ENCODE results near the gene GSK3B. TPM values are rescaled to one million over a fixed set of nuclear protein-coding genes. Genes with fewer than 3 reads are reported as not detected.

The GSK3B gene
- polyA plus RNA-seq, 1 donor (not counting 4 experiments of a cell fraction or from before 2014, with no cell fraction given), result 73.3 TPM

GRCh38 chr3:119899192-119899511 is 195.1 kb downstream of the GSK3B start:
- Histone ChIP-seq H3K9ac (ENCODE audit: control insufficient read depth, extremely low read depth, insufficient read depth, low read length) (no peak overlapping the region), H2AFZ (ENCODE audit: control insufficient read depth, low read length) (no peak overlapping the region), H3K4me2 (ENCODE audit: control insufficient read depth, extremely low read depth, insufficient read depth, low read depth, low read length) (no peak overlapping the region), H3K27me3 (ENCODE audit: control insufficient read depth, extremely low read depth, insufficient read depth, low read length) (no peaks in the 10 kb centered on the region), H4K20me1 (ENCODE audit: control insufficient read depth, extremely low read depth, insufficient read depth, low read length) (no peaks in the 10 kb centered on the region), H3K9me3 (ENCODE audit: control insufficient read depth, low read depth, low read length) (no peaks in the 10 kb centered on the region), H3K79me2 (ENCODE audit: control insufficient read depth, insufficient read depth, low read length) (peaks cover 4% of the 10 kb centered on the region), H3K36me3 (ENCODE audit: control insufficient read depth in 2 of 2, extremely low read depth in 1 of 2, insufficient read depth in 2 of 2, low read length in 2 of 2) (peaks cover 8 to 10% of the 10 kb centered on the region in 2 experiments), H3K9me1 (ENCODE audit: control insufficient read depth, extremely low read depth, insufficient read depth, low read length) (no peaks in the 10 kb centered on the region), H3K27ac (ENCODE audit: control insufficient read depth, insufficient read depth, low read length) (no peak overlapping the region), H3K4me3 (ENCODE audit: control insufficient read depth in 2 of 3, extremely low read depth in 1 of 3, insufficient read depth in 2 of 3, low read depth in 1 of 3, low read length in 3 of 3) (no peak overlapping the region), H3K4me1 (ENCODE audit: control insufficient read depth, extremely low read depth, insufficient read depth, low read length) (no peaks in the 10 kb centered on the region)
- FAIRE-seq, result no peak
- TF ChIP-seq EZH2 (IDR thresholded peaks at IDR 0.05; ENCODE audit: low read length), result no peak
- TF ChIP-seq CTCF (optimal IDR thresholded peaks at IDR 0.05 in 1 of 3, IDR thresholded peaks at IDR 0.05 in 1 of 3, conservative IDR thresholded peaks at IDR 0.05 in 1 of 3; ENCODE audit: extremely low read depth in 1 of 3, insufficient read depth in 2 of 3, low read length in 3 of 3), result no peak
- dilution Hi-C loops (cut with MboI; ENCODE audit: extremely low pct_ligation_motif_present, low sequenced_read_pairs), result no loop called here
- DNase-seq (ENCODE audit: low read depth, low spot score), result no peak

- H4K20me1 ChIP-seq (ENCODE audit: control insufficient read depth, extremely low read depth, insufficient read depth, low read length), result no peaks in the 10 kb centered on the region
- H3K79me2 ChIP-seq (ENCODE audit: control insufficient read depth, insufficient read depth, low read length), result peaks cover 4% of the 10 kb centered on the region
- H3K36me3 ChIP-seq (ENCODE audit: control insufficient read depth in 2 of 2, extremely low read depth in 1 of 2, insufficient read depth in 2 of 2, low read length in 2 of 2), result peaks cover 8 to 11% of the 10 kb centered on the region in 2 experiments
- H3K4me1 ChIP-seq (ENCODE audit: control insufficient read depth, extremely low read depth, insufficient read depth, low read length), result no peaks in the 10 kb centered on the region
- H3K9me1 ChIP-seq (ENCODE audit: control insufficient read depth, extremely low read depth, insufficient read depth, low read length), result no peaks in the 10 kb centered on the region
- H2AFZ ChIP-seq (ENCODE audit: control insufficient read depth, low read length), result no peak overlapping the region
- dilution Hi-C loops (cut with MboI; ENCODE audit: extremely low pct_ligation_motif_present, low sequenced_read_pairs), result no loop called here
- H3K27me3 ChIP-seq (ENCODE audit: control insufficient read depth, extremely low read depth, insufficient read depth, low read length), result no peaks in the 10 kb centered on the region
- no peak overlapping the region for H3K9ac ChIP-seq (ENCODE audit: control insufficient read depth, extremely low read depth, insufficient read depth, low read length)
- H3K9me3 ChIP-seq (ENCODE audit: control insufficient read depth, low read depth, low read length), result no peaks in the 10 kb centered on the region
- TF ChIP-seq EZH2 (IDR thresholded peaks at IDR 0.05; ENCODE audit: low read length), result no peak
- no peak for TF ChIP-seq CTCF (optimal IDR thresholded peaks at IDR 0.05 in 1 of 3, IDR thresholded peaks at IDR 0.05 in 1 of 3, conservative IDR thresholded peaks at IDR 0.05 in 1 of 3; ENCODE audit: extremely low read depth in 1 of 3, insufficient read depth in 2 of 3, low read length in 3 of 3)
- no peak overlapping the region for H3K4me3 ChIP-seq (ENCODE audit: control insufficient read depth in 2 of 3, extremely low read depth in 1 of 3, insufficient read depth in 2 of 3, low read depth in 1 of 3, low read length in 3 of 3)
- no peak overlapping the region for H3K4me2 ChIP-seq (ENCODE audit: control insufficient read depth, extremely low read depth, insufficient read depth, low read depth, low read length)
- H3K27ac ChIP-seq (ENCODE audit: control insufficient read depth, insufficient read depth, low read length), result no peak overlapping the region
- FAIRE-seq, result peak; percentile 53
- no peak for DNase-seq (ENCODE audit: low read depth, low spot score)
Measured at GRCh38 chr3:119898478-119899191, 195.6 kb downstream of the GSK3B start.
